Endothelial cell of umbilical vein (primary cell): ENCODE data around the gene MAD2L2. TPM values are rescaled to one million over a fixed set of nuclear protein-coding genes. Genes with fewer than 3 reads are reported as not detected.

Experiments used
- BruUV-seq: library from RNA; stranded (reverse); fragments of 400-500 nt; replicated peaks from 2 replicates; lab custom pipeline; 2021; lab: Mats Ljungman, UMichigan
- CTCF ChIA-PET: fragments of 300-600, 350-600 bp; sonication (Branson Sonifier 250); formaldehyde crosslinking; loops from one replicate; lab custom pipeline; 2021; ENCODE audit warnings: antibody characterized with exemption, inconsistent platforms; lab: Charles Lee
- POLR2A ChIA-PET: fragments of 300-600, 350-600 bp; sonication (Branson Sonifier 250); formaldehyde crosslinking; loops from one replicate; lab custom pipeline; 2021; ENCODE audit warnings: antibody characterized with exemption, inconsistent platforms; lab: Charles Lee
- DNase-seq: peaks from one replicate; pipeline ENCODE4 v3.0.0-alpha.2; 2011; ENCODE audit warnings: low read depth, low spot score
- FAIRE-seq: peaks from 2 replicates; lab custom pipeline; 2011; peaks lifted over from hg19 to GRCh38; lab: Jason Lieb, UNC
- H2AFZ ChIP-seq: 2 replicates; pipeline ENCODE4 v1.6.0; 2012; ENCODE audit warnings: low read depth, low read length, control low read depth, inconsistent platforms
- H3K27ac ChIP-seq: 2 replicates; pipeline ENCODE4 v1.5.1; 2011; ENCODE audit warnings: low read depth, mild to moderate bottlenecking, control low read depth, low read length, moderate library complexity; ENCODE audit not compliant: insufficient read depth
- H3K27me3 ChIP-seq, 2 experiments: 2 replicates each; pipeline versions ENCODE4 v1.6.0 to v1.6.1; 2011; ENCODE audit warnings: low read length in 2 of 2, mixed read lengths in 1 of 2; ENCODE audit not compliant: control insufficient read depth in 2 of 2, insufficient read depth in 2 of 2
- H3K36me3 ChIP-seq, 2 experiments: 2 replicates in 1 of 2; 3 replicates in 1 of 2; pipeline ENCODE4 v1.5.1; 2011; ENCODE audit warnings: low read length in 2 of 2, mild to moderate bottlenecking in 1 of 2, moderate library complexity in 1 of 2; ENCODE audit not compliant: control insufficient read depth in 2 of 2, insufficient read depth in 2 of 2; ENCODE audit errors: extremely low read depth in 1 of 2
- H3K4me1 ChIP-seq: 3 replicates; pipeline ENCODE4 v1.5.1; 2011; ENCODE audit warnings: mild to moderate bottlenecking, low read length; ENCODE audit not compliant: control insufficient read depth, insufficient read depth; ENCODE audit errors: extremely low read depth
- H3K4me2 ChIP-seq: 2 replicates; pipeline ENCODE4 v1.6.1; 2011; ENCODE audit warnings: low read length, control low read depth, mixed read lengths; ENCODE audit not compliant: insufficient read depth
- H3K4me3 ChIP-seq, 3 experiments: fragments of 200-600 bp in 1 of 3; sonication (generic), shearing (Covaris generic) in 1 of 3; replicated peaks in 1 of 3; 2 replicates each; pipeline ENCODE4 v1.5.1; 2011 to 2016; ENCODE audit warnings: control low read depth in 3 of 3, low read length in 3 of 3, mild to moderate bottlenecking in 2 of 3, inconsistent platforms in 1 of 3, low read depth in 1 of 3, moderate library complexity in 1 of 3; ENCODE audit not compliant: insufficient read depth in 1 of 3
- H3K79me2 ChIP-seq: 2 replicates; pipeline ENCODE4 v1.6.0; 2012; ENCODE audit warnings: low read length, inconsistent platforms; ENCODE audit not compliant: control insufficient read depth, insufficient read depth
- H3K9ac ChIP-seq: replicated peaks from 2 replicates; pipeline ENCODE3; 2011; ENCODE audit warnings: low read length, control low read depth; ENCODE audit not compliant: insufficient read depth; ENCODE audit errors: extremely low read depth
- H3K9me1 ChIP-seq: replicated peaks from 3 replicates; pipeline ENCODE4 v1.6.0; 2011; ENCODE audit warnings: mild to moderate bottlenecking, low read length; ENCODE audit not compliant: control insufficient read depth, insufficient read depth; ENCODE audit errors: extremely low read depth
- H3K9me3 ChIP-seq: replicated peaks from 2 replicates; pipeline ENCODE4 v1.5.1; 2012; ENCODE audit warnings: low read length, inconsistent platforms; ENCODE audit not compliant: control insufficient read depth, insufficient read depth
- H4K20me1 ChIP-seq: replicated peaks from 2 replicates; pipeline ENCODE3; 2011; ENCODE audit warnings: mild to moderate bottlenecking, low read length; ENCODE audit not compliant: control insufficient read depth, insufficient read depth; ENCODE audit errors: extremely low read depth
- EZH2 ChIP-seq: IDR thresholded peaks from 2 replicates; pipeline ENCODE4 v1.6.1; 2012; ENCODE audit warnings: borderline replicate concordance, low read depth, mild to moderate bottlenecking, moderate library complexity, low read length, inconsistent platforms; ENCODE audit not compliant: severe bottlenecking
- FOS ChIP-seq: IDR thresholded peaks from 2 replicates; pipeline ENCODE4 v1.6.1; 2011; ENCODE audit warnings: mild to moderate bottlenecking, low read length, moderate library complexity, borderline replicate concordance; ENCODE audit not compliant: insufficient read depth
- GATA2 ChIP-seq: IDR thresholded peaks from 2 replicates; pipeline ENCODE4 v1.7.0; 2011; ENCODE audit warnings: low read depth, mild to moderate bottlenecking, moderate library complexity, mixed read lengths, low read length; ENCODE audit not compliant: insufficient read length, insufficient read depth
- JUN ChIP-seq: IDR thresholded peaks from 2 replicates; pipeline ENCODE4 v1.6.1; 2011; ENCODE audit warnings: borderline replicate concordance, low read depth; ENCODE audit not compliant: insufficient read length, insufficient read depth
- MYC ChIP-seq: IDR thresholded peaks from one replicate; pipeline ENCODE4 v1.6.1; 2011; ENCODE audit warnings: mild to moderate bottlenecking, low read depth, low read length
- POLR2A ChIP-seq: IDR thresholded peaks from 2 replicates; pipeline ENCODE4 v1.6.1; 2012; ENCODE audit warnings: low read depth, mild to moderate bottlenecking, control low read depth, low read length
- POLR2AphosphoS5 ChIP-seq: IDR thresholded peaks from 2 replicates; pipeline ENCODE4 v1.6.1; 2012; ENCODE audit warnings: low read depth, mild to moderate bottlenecking, control low read depth, low read length, moderate library complexity; ENCODE audit not compliant: insufficient read depth
- dilution Hi-C: fragments of 300-500 bp; cut with MboI; formaldehyde crosslinking; loops from one replicate; pipeline ENCODE4 v1.15.0; 2019; ENCODE audit warnings: low sequenced_read_pairs; ENCODE audit not compliant: extremely low pct_ligation_motif_present
- intact Hi-C: fragments of 100-400 bp; cut with micrococcal nuclease; formaldehyde crosslinking; loops from one replicate; pipeline ENCODE4 v1.10.0; 2022
- polyA plus RNA-seq, 4 experiments: library from polyadenylated mRNA; depleted of rRNA in 3 of 4; stranded (reverse) in 3 of 4; unstranded in 1 of 4; fragments of >200 nt; gene quantifications; 2 replicates each; pipeline versions ENCODE4 v1.2.1 to v1.2.3, GENCODE V29; 2011 to 2012; ENCODE audit warnings: missing spikeins in 1 of 4
- total RNA-seq: library from RNA; stranded (reverse); gene quantifications from 2 replicates; pipeline ENCODE4 v1.2.3, GENCODE V29; 2021
- TF ChIP-seq, protein P1 (sequence below): IDR thresholded peaks from 2 replicates; pipeline ENCODE4 v1.6.1; 2011; ENCODE audit not compliant: insufficient read depth, insufficient read length
- TF ChIP-seq, protein P2 (sequence below), 2 donors: IDR thresholded peaks; 1 replicate in 1 of 2; 2 replicates in 1 of 2; pipeline ENCODE4 v1.5.1; 2011; ENCODE audit warnings: low read length in 2 of 2, mild to moderate bottlenecking in 2 of 2, moderate library complexity in 2 of 2, control low read depth in 1 of 2, inconsistent platforms in 1 of 2, low read depth in 1 of 2; ENCODE audit not compliant: insufficient read depth in 1 of 2; ENCODE audit errors: extremely low read depth in 1 of 2

Gene MAD2L2
- total and polyA plus RNA-seq, 2 donors (not counting 3 experiments of a cell fraction or from before 2014, with no cell fraction given), result 35.9 to 74.2 TPM

DNA sequence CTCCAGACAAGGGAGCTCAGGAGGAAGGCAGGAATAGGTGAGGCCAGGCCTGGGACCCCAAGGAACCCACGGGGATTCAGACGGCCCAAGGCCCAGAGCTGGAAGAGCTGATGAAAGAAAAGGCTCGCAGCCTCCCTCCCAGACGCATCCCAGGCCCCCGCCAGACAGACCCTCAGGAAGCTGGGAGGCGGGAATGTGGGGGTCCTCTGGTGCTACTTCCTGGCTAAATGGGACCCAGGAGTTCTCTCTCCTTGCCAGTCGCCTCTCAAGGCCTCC is 27.1 kb downstream of the MAD2L2 start:
- intact Hi-C loops, result loop anchor here (1.0 kb wide), 1 partner anchor 28 kb away; the partner anchor contains the start of gene MAD2L2
- DNase-seq, result no peak
- FAIRE-seq, result no peak
- Histone ChIP-seq H3K36me3 (no peaks in the 10 kb centered on the region), H3K4me2 (no peak overlapping the region), H3K9me3 (no peaks in the 10 kb centered on the region), H3K9ac (no peak overlapping the region), H3K27ac (no peak overlapping the region), H3K4me1 (peaks cover 3% of the 10 kb centered on the region), H4K20me1 (no peaks in the 10 kb centered on the region), H2AFZ (no peak overlapping the region), H3K9me1 (no peaks in the 10 kb centered on the region), H3K4me3 (no peak overlapping the region), H3K27me3 (no peaks in the 10 kb centered on the region), H3K79me2 (no peaks in the 10 kb centered on the region)
- CTCF ChIA-PET, result interaction anchor here (0.6 to 12.8 kb wide), 8 partner anchors 8 to 617 kb away, joined by 3 to 373 read pairs (median 12); partner anchors contain the start of gene FBXO6
- POLR2A ChIA-PET, result no interaction called here
- TF ChIP-seq, protein P1, sequence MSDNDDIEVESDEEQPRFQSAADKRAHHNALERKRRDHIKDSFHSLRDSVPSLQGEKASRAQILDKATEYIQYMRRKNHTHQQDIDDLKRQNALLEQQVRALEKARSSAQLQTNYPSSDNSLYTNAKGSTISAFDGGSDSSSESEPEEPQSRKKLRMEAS, result no peak
- TF ChIP-seq FOS, result no peak
- no peak for TF ChIP-seq MYC
- TF ChIP-seq POLR2A, result no peak
- no peak for TF ChIP-seq EZH2
- TF ChIP-seq, protein P2, sequence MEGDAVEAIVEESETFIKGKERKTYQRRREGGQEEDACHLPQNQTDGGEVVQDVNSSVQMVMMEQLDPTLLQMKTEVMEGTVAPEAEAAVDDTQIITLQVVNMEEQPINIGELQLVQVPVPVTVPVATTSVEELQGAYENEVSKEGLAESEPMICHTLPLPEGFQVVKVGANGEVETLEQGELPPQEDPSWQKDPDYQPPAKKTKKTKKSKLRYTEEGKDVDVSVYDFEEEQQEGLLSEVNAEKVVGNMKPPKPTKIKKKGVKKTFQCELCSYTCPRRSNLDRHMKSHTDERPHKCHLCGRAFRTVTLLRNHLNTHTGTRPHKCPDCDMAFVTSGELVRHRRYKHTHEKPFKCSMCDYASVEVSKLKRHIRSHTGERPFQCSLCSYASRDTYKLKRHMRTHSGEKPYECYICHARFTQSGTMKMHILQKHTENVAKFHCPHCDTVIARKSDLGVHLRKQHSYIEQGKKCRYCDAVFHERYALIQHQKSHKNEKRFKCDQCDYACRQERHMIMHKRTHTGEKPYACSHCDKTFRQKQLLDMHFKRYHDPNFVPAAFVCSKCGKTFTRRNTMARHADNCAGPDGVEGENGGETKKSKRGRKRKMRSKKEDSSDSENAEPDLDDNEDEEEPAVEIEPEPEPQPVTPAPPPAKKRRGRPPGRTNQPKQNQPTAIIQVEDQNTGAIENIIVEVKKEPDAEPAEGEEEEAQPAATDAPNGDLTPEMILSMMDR (IDR thresholded peaks at IDR 0.05; ENCODE audit: extremely low read depth in 1 of 2, insufficient read depth in 1 of 2, low read depth in 1 of 2, low read length in 2 of 2), result no peak
- no peak for TF ChIP-seq GATA2
- TF ChIP-seq JUN, result no peak
- no peak for TF ChIP-seq POLR2AphosphoS5
- dilution Hi-C loops, result no loop called here
- BruUV-seq, result no TSS peak
